Panc1 (cell line): ENCODE data around the gene PRKCB. TPM values are rescaled to one million over a fixed set of nuclear protein-coding genes. Genes with fewer than 3 reads are reported as not detected.

Experiments used
- ATAC-seq: fragments of 200-7000 bp; cut with Tn5 transposase; 2 replicates; pipeline ENCODE4 v1.9.1; 2020; ENCODE audit warnings: mild to moderate bottlenecking, moderate library complexity
- BruUV-seq: library from RNA; stranded (reverse); fragments of 400-500 nt; replicated peaks from 2 replicates; lab custom pipeline; 2021; lab: Mats Ljungman, UMichigan
- CTCF ChIA-PET: fragments of 300-600 bp; sonication (Branson Sonifier 250); formaldehyde crosslinking; loops from one replicate; lab custom pipeline; 2022; ENCODE audit warnings: antibody characterized with exemption; lab: Charles Lee
- POLR2A ChIA-PET: fragments of 300-600 bp; sonication (Branson Sonifier 250); formaldehyde crosslinking; loops from one replicate; lab custom pipeline; 2022; ENCODE audit warnings: antibody characterized with exemption; lab: Charles Lee
- DNase-seq: peaks from one replicate; pipeline ENCODE4 v3.0.0-alpha.2; 2010; ENCODE audit warnings: low read depth, low spot score
- H3K27ac ChIP-seq: 2 replicates; pipeline ENCODE4 v1.5.1; 2011; ENCODE audit warnings: mild to moderate bottlenecking, low read length, inconsistent platforms
- H3K27me3 ChIP-seq: fragments of 200-500 bp; sonication (Bioruptor generic); 2 replicates; pipeline ENCODE4 v1.6.0; 2014; ENCODE audit warnings: low read length, inconsistent platforms; ENCODE audit not compliant: control insufficient read depth, insufficient read depth
- H3K36me3 ChIP-seq: fragments of 200-500 bp; sonication (Bioruptor generic); 2 replicates; pipeline ENCODE4 v1.5.1; 2014; ENCODE audit warnings: inconsistent platforms, mild to moderate bottlenecking, low read length, moderate library complexity; ENCODE audit not compliant: control insufficient read depth, insufficient read depth
- H3K4me1 ChIP-seq: 2 replicates; pipeline ENCODE4 v1.5.1; 2011; ENCODE audit warnings: inconsistent platforms, mild to moderate bottlenecking, low read length, moderate library complexity; ENCODE audit not compliant: control insufficient read depth, insufficient read depth
- H3K4me3 ChIP-seq, 2 experiments: 2 replicates each; pipeline ENCODE4 v1.5.1; 2011 to 2012; ENCODE audit warnings: low read depth in 2 of 2, low read length in 2 of 2, mild to moderate bottlenecking in 2 of 2, inconsistent platforms in 1 of 2, moderate library complexity in 1 of 2
- H3K9me3 ChIP-seq: fragments of 200-500 bp; sonication (Bioruptor generic); 2 replicates; pipeline ENCODE4 v1.5.1; 2014; ENCODE audit warnings: low read depth, mild to moderate bottlenecking, inconsistent platforms, low read length, moderate library complexity; ENCODE audit not compliant: control insufficient read depth, insufficient read depth
- POLR2AphosphoS5 ChIP-seq: IDR thresholded peaks from 2 replicates; pipeline ENCODE4 v1.6.1; 2012; ENCODE audit warnings: mild to moderate bottlenecking, low read depth, low read length, moderate library complexity
- REST ChIP-seq, 2 experiments: IDR thresholded peaks; 2 replicates each; pipeline ENCODE4 v1.6.1; 2011 to 2012; ENCODE audit warnings: low read depth in 2 of 2, control low read depth in 1 of 2, low read length in 1 of 2, mild to moderate bottlenecking in 1 of 2, moderate library complexity in 1 of 2; ENCODE audit not compliant: insufficient read depth in 1 of 2
- SIN3A ChIP-seq: IDR thresholded peaks from 2 replicates; pipeline ENCODE4 v1.6.1; 2012; ENCODE audit warnings: low read depth, mild to moderate bottlenecking, low read length, moderate library complexity, borderline replicate concordance; ENCODE audit not compliant: insufficient read depth
- TCF7L2 ChIP-seq: IDR thresholded peaks from 2 replicates; pipeline ENCODE4 v1.6.1; 2011; ENCODE audit warnings: mild to moderate bottlenecking, low read depth, low read length, inconsistent platforms
- in situ Hi-C: cut with HindIII; loops from 2 replicates; pipeline ENCODE4 v1.10.0; 2016; ENCODE audit warnings: low sequenced_read_pairs, low pct_unique_long_range_greater_than_20kb
- intact Hi-C: fragments of 100-400 bp; cut with micrococcal nuclease; formaldehyde crosslinking; loops from one replicate; pipeline ENCODE4 v1.10.0; 2022; ENCODE audit not compliant: unreplicated experiment
- total RNA-seq: library from RNA; stranded (reverse); gene quantifications from one replicate; pipeline ENCODE4 v1.2.1, GENCODE V29; 2021; ENCODE audit not compliant: unreplicated experiment
- TF ChIP-seq, protein P1 (sequence below): fragments of 450-650 bp; IDR thresholded peaks from 2 replicates; pipeline ENCODE4 v1.5.1; 2017; ENCODE audit warnings: mild to moderate bottlenecking

Gene PRKCB
- total RNA-seq, 1 experiment from 2014 or later: 0.41 TPM

GRCh38 chr16:23867566-23867965, 31.8 kb downstream of the PRKCB start:
- DNase-seq: no peak
- Histone ChIP-seq H3K27me3 (peaks cover 3% of the 10 kb centered on the region; the same call in 1 of the 2 replicates), H3K4me3 (no peak overlapping the region), H3K9me3 (no peaks in the 10 kb centered on the region), H3K4me1 (no peaks in the 10 kb centered on the region), H3K27ac (no peak overlapping the region), H3K36me3 (no peaks in the 10 kb centered on the region)
- TF ChIP-seq, protein P1, sequence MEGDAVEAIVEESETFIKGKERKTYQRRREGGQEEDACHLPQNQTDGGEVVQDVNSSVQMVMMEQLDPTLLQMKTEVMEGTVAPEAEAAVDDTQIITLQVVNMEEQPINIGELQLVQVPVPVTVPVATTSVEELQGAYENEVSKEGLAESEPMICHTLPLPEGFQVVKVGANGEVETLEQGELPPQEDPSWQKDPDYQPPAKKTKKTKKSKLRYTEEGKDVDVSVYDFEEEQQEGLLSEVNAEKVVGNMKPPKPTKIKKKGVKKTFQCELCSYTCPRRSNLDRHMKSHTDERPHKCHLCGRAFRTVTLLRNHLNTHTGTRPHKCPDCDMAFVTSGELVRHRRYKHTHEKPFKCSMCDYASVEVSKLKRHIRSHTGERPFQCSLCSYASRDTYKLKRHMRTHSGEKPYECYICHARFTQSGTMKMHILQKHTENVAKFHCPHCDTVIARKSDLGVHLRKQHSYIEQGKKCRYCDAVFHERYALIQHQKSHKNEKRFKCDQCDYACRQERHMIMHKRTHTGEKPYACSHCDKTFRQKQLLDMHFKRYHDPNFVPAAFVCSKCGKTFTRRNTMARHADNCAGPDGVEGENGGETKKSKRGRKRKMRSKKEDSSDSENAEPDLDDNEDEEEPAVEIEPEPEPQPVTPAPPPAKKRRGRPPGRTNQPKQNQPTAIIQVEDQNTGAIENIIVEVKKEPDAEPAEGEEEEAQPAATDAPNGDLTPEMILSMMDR: no peak
- TF ChIP-seq REST (IDR thresholded peaks at IDR 0.05; ENCODE audit: insufficient read depth in 1 of 2, low read depth in 2 of 2, low read length in 1 of 2) (no peak), SIN3A (no peak), TCF7L2 (no peak), POLR2AphosphoS5 (no peak)
- POLR2A ChIA-PET: no interaction called here
- no TSS peak for BruUV-seq
- CTCF ChIA-PET: no interaction called here
- in situ Hi-C loops: no loop called here
- intact Hi-C loops: no loop called here
- no peak for ATAC-seq

GRCh38 chr16:23868136-23868535, 32.4 kb downstream of the PRKCB start:
- DNase-seq (no peak), ATAC-seq (no peak)
- no peak overlapping the region for H3K4me3 ChIP-seq
- ChIA-PET CTCF (no interaction called here), POLR2A (no interaction called here)
- TF ChIP-seq TCF7L2: no peak
- no peak for TF ChIP-seq SIN3A
- TF ChIP-seq, protein P1: no peak
- no peak for TF ChIP-seq REST (IDR thresholded peaks at IDR 0.05; ENCODE audit: insufficient read depth in 1 of 2, low read depth in 2 of 2, low read length in 1 of 2)
- no peak for TF ChIP-seq POLR2AphosphoS5
- intact Hi-C loops: no loop called here
- BruUV-seq: no TSS peak
- no peaks in the 10 kb centered on the region for H3K36me3 ChIP-seq
- in situ Hi-C loops: no loop called here
- no peaks in the 10 kb centered on the region for H3K4me1 ChIP-seq
- peaks cover 3% of the 10 kb centered on the region; the same call in 1 of the 2 replicates for H3K27me3 ChIP-seq
- H3K9me3 ChIP-seq: no peaks in the 10 kb centered on the region
- no peak overlapping the region for H3K27ac ChIP-seq
